Measurements from ENCODE around the gene ADGRL2.
"Not testable (repeated sequence)": the region's sequence is repeated elsewhere in the genome, so short reads cannot be mapped to it uniquely, and the experiment has no call there.

The ADGRL2 gene

GRCh38 chr1:81847063-81847462 is 46.3 kb downstream of the ADGRL2 start:
- DNase-seq (ENCODE audit: low read depth, low spot score) = no peak

DNA sequence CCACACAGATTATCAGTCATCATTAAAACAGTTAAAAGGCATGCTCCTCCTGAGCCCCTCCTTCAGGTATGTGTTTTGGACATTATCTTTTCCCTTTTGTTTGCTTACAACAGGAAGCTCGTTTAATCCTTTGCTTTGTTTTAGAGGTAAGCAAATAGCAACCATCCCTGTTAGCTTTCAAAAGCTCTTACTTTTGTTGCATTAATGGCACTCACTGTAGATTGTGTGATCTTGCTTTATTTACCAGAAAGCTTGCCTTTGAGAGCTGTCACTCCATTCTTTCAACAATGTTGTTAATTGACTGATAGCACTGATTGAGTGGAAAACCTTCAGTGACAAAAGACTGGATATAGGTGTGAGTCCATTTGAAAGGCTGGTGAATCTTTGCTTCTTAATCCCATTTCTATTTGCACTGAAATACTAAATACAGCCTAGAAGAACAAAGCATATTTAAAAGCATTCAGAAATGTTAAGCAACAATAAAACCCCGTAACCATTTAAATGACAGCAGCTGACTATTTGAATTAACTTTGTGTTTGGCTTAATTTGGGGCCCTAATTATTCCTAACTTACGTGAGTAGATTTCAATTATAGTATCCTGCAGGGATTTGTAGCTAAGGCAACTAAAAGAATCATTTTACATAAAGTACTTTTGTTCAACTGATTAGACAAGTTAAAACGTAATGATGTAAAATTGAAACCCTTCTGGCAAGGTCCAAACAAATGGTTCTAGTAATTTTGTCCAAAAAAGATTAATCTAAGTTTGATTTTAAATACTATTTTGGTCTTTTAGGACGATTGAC is 48.3 kb downstream of the ADGRL2 start:
- no peak for DNase-seq (ENCODE audit: low read depth, low spot score)

GRCh38 chr1:81850031-81850430 is 49.3 kb downstream of the ADGRL2 start:
- DNase-seq (ENCODE audit: low read depth, low spot score) = no peak

- no peak for DNase-seq (ENCODE audit: low read depth, low spot score)
Observed at GRCh38 chr1:81850495-81850894, 49.8 kb downstream of the ADGRL2 start.

- DNase-seq (ENCODE audit: low read depth, low spot score) = no peak
Observed at GRCh38 chr1:81851217-81851616, 50.5 kb downstream of the ADGRL2 start.

GRCh38 chr1:81852961-81853360 is 52.2 kb downstream of the ADGRL2 start:
- DNase-seq (ENCODE audit: low read depth, low spot score) = no peak

- DNase-seq (ENCODE audit: low read depth, low spot score) = no peak
Observed at GRCh38 chr1:81867235-81867634, 66.5 kb downstream of the ADGRL2 start.

GRCh38 chr1:81869307-81869706 is 68.6 kb downstream of the ADGRL2 start:
- DNase-seq (ENCODE audit: low read depth, low spot score) = no peak

- not testable (repeated sequence) for DNase-seq (ENCODE audit: low read depth, low spot score)
Observed at GRCh38 chr1:81871091-81871490, 70.4 kb downstream of the ADGRL2 start.

DNA sequence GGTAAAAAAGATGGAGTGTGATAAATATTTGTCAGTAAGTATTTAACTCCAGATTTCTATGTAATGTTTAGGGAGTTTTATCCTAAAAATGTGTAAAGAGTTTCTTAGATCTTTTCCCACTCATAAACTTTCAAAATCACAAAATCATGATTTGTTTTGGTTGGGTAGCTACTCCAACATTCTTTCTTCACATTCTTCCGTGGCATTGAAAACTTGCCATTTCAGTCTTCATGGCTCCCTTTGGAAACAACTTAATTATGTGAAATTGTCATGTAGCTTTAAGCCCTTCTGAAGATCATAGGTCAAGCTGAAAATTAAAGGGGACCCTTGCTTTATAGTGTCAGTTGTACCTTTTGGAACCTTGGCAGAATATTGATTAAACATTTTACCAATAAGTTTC is 73.2 kb downstream of the ADGRL2 start:
- DNase-seq (ENCODE audit: low read depth, low spot score) = no peak

GRCh38 chr1:81874461-81874860 is 73.7 kb downstream of the ADGRL2 start:
- no peak for DNase-seq (ENCODE audit: low read depth, low spot score)

DNA sequence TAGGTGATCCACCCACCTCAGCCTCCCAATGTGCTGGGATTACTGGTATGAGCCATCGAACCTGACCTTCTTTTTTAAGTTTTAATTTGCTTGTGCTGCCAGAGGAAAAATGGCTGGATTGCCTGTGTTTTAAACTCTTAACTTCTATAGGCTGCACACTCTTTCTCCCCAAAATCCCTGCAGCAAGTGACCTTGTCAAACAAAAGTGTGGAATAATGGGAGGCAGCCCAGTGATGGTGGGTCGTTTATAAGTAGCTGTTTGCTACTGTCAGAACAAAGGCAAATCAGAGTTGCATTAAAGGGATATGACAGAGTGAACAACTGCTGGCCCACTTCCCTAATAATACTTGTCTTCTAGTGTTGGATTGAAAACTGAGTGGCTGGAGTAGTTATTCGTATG is 74.2 kb downstream of the ADGRL2 start:
- DNase-seq (ENCODE audit: low read depth, low spot score) = no peak

DNA sequence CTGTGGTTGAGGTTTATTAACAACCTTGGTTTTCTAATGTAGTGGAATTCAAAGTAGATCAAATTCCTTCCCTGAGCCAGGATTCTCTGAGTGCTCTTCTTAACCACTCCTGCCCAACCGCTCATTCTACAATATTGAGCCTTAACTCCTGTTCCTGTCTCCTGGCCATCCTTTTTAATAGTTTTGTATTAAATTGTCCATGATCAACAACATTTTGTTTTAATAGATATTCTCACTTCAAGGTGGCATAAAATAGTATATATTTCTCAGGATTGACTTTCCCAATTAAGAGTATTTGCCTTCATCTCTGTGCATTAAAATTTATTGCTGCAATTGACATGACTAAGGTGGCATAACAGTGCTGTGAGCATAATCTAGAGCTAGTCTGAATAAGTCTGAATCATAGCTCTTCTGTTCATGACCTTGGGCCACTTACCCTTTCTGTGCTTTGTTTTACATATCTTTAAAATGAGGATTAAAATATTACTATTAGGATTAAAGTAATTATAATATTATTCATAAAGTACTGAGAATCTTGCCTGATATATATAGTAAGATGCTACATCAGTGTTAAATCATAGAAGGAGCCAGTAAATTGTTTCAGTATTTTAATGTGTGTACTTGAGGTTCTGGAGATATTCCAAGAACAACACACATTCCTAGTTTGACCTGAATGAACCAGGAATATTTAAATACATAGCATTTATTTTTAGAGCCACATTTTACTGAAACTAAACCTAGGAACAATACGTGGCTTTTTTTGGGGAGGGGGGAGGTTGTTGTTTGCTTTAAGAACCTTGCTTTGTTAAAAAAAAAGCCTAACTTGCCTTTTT is 76.4 kb downstream of the ADGRL2 start:
- DNase-seq (ENCODE audit: low read depth, low spot score) = no peak

DNA sequence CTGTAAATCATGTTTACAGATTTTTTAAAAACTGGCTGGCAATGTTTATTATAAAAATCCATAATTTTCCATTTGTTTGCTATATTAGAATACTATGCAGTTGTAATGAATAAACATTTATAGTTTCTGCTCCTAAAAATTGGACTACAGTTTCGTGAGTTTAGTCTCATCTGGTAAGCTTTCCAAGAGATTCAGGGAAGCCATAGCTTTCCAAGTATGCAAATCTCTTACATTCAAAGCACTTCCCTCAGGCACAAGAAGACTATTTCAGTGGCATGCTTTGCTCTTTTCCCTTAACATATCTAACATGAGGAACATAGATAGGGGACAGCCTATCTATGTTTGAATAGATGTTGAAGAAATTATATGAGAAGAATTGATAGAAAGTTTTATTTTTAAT is 77.2 kb downstream of the ADGRL2 start:
- DNase-seq (ENCODE audit: low read depth, low spot score) = no peak

DNA sequence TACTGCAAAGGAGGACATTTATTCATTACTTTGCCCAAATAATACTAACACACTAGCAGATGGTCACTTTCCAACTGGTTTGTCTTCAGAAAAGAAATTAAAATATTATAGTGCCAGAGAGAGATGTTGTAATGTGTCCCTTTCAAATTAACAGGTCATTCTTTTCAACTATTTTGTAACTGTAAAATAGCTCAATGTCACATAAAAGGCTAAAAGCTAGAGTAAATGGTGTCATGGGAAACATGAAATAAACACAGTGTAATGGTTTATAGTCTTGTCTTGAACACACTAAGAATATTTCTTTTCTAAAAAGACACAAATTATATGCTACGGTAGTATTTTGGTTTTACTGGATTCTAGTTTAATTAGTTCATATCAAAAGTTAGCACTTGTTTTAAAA is 77.8 kb downstream of the ADGRL2 start:
- DNase-seq (ENCODE audit: low read depth, low spot score) = no peak

GRCh38 chr1:81880781-81881180 is 80.0 kb downstream of the ADGRL2 start:
- no peak for DNase-seq (ENCODE audit: low read depth, low spot score)

DNA sequence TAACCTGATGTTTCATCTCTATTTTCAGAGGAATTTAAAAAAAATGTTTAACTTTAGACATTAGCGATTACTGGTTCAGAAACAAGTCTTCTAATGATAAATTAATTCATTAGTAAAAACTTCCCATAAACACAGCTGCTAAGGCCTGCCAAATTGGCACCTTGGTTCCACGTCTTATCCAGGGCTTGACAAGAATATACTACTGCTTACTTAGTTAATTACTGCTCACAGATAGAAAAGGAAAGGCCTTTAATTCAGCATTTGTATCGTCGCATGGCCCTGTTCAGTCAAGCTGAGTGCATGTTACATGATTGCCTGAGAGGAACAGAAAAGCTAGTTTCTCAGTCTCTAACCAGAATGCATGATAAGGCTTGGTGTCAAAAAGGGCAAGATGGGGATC is 84.6 kb downstream of the ADGRL2 start:
- no peak for DNase-seq (ENCODE audit: low read depth, low spot score)

- not testable (repeated sequence) for DNase-seq (ENCODE audit: low read depth, low spot score)
Observed at GRCh38 chr1:81886292-81886691, 85.6 kb downstream of the ADGRL2 start.

DNA sequence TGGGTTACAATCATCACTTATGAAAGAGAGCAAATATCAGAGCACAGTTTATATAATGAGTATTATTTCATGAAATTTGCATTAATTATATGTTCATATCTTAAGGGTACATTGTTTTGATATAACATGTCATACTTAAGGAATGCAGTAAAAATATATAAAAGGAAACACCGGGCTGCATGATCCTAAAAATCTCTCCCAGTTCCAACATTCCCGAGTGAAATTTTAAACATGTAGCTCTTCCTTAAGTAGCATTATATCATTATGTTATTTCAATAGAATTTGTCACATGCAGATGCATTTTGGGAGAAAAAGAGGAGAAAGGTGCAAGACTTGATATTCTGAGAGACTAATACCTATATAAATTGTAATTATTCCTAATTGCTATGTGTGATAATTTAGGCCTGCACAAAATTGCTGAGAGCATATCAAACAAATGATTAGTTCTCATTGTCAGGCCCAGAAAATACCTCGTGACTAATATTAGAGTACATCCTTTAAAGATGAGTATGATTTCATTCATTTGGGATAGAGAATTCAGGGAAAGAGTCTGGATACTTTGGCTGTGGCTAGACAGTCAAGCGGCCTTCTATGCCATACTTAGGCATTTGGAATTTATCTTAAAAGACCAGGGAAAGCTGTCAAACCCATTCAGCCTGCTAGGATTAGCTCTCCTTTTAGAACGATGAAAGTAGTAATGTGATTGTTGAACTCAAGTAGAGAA is 86.8 kb downstream of the ADGRL2 start:
- no peak for DNase-seq (ENCODE audit: low read depth, low spot score)

- DNase-seq (ENCODE audit: low read depth, low spot score) = no peak
Observed at GRCh38 chr1:81889166-81889565, 88.4 kb downstream of the ADGRL2 start.

DNA sequence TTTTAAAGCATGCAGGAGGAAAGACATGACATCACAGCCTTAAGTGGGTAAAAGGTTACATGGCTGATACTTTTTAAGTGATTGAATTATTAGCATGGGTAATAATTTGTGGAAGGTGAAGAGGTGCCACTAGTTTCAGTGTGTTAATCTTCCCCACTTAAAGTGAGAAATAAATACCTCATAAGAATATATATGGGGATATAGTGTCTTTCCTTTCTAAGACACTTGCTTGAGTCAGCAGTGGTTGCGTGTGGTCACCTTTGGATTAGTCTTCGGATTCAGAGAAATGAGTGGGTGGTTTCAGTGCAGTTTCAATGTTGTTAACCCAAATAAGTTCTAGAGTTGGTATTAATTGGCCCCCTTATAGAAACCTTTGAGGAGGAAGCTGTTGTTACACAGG is 94.1 kb downstream of the ADGRL2 start:
- no peak for DNase-seq (ENCODE audit: low read depth, low spot score)

GRCh38 chr1:81899214-81899821 is 98.6 kb downstream of the ADGRL2 start:
- DNase-seq (ENCODE audit: low read depth, low spot score) = no peak
